ENCODE data around the gene HAVCR1.

GRCh38 chr5:157045601-157046000 is 13.3 kb downstream of the HAVCR1 start:
- TF ChIP-seq CTCF (IDR thresholded peaks at IDR 0.05): no peak
- no peak for TF ChIP-seq POLR2A (IDR thresholded peaks at IDR 0.05)
